HG03159 (cell line): Measurements from ENCODE around the gene SPEF2.

Source experiments
- ATAC-seq: cut with Tn5 transposase; IDR thresholded peaks from one replicate; pipeline ENCODE4 v1.9.1; 2021; ENCODE audit warnings: mild to moderate bottlenecking, moderate library complexity; ENCODE audit not compliant: unreplicated experiment

SPEF2 gene

GRCh38 chr5:35777358-35778087 lies 159.9 kb downstream of the SPEF2 start:
- peak; percentile 67 for ATAC-seq

GRCh38 chr5:35778259-35778769 lies 160.7 kb downstream of the SPEF2 start:
- no peak for ATAC-seq

- no peak for ATAC-seq
Measured at GRCh38 chr5:35780236-35780635, 162.6 kb downstream of the SPEF2 start.

- ATAC-seq: no peak
Measured at GRCh38 chr5:35781181-35781790, 163.6 kb downstream of the SPEF2 start.

- ATAC-seq: no peak
Measured at GRCh38 chr5:35783551-35783950, 165.9 kb downstream of the SPEF2 start.

- ATAC-seq: no peak
Measured at GRCh38 chr5:35785601-35786085, 168.0 kb downstream of the SPEF2 start.

- no peak for ATAC-seq
Measured at GRCh38 chr5:35788724-35789123, 171.1 kb downstream of the SPEF2 start.

- ATAC-seq: no peak
Measured at GRCh38 chr5:35789732-35790456, 172.2 kb downstream of the SPEF2 start.

- ATAC-seq: no peak
Measured at GRCh38 chr5:35790457-35790822, 172.8 kb downstream of the SPEF2 start.

- no peak for ATAC-seq
Measured at GRCh38 chr5:35794328-35794619, 176.6 kb downstream of the SPEF2 start.

GRCh38 chr5:35794684-35795375 lies 177.2 kb downstream of the SPEF2 start:
- ATAC-seq: no peak

- ATAC-seq: no peak
Measured at GRCh38 chr5:35799181-35799580, 181.5 kb downstream of the SPEF2 start.

- ATAC-seq: no peak
Measured at GRCh38 chr5:35799753-35800152, 182.1 kb downstream of the SPEF2 start.

- no peak for ATAC-seq
Measured at GRCh38 chr5:35803191-35803651, 185.6 kb downstream of the SPEF2 start.

- no peak for ATAC-seq
Measured at GRCh38 chr5:35804201-35804653, 186.6 kb downstream of the SPEF2 start.

- no peak for ATAC-seq
Measured at GRCh38 chr5:35804841-35805240, 187.2 kb downstream of the SPEF2 start.

GRCh38 chr5:35810601-35811000 lies 192.9 kb downstream of the SPEF2 start:
- no peak for ATAC-seq

- no peak for ATAC-seq
Measured at GRCh38 chr5:35811108-35811741, 193.6 kb downstream of the SPEF2 start.

GRCh38 chr5:35813521-35813920 lies 195.9 kb downstream of the SPEF2 start:
- ATAC-seq: no peak

GRCh38 chr5:35815089-35815936 lies 197.7 kb downstream of the SPEF2 start:
- peak; percentile 58 for ATAC-seq
